Left lung (tissue), 10 donors: ENCODE measurements around the gene ELOF1. TPM values are rescaled to one million over a fixed set of nuclear protein-coding genes. Genes with fewer than 3 reads are reported as not detected.

Experiments
- ATAC-seq: fragments of 200-7000 bp; cut with Tn5 transposase; one replicate; pipeline ENCODE4 v1.9.1; 2020; ENCODE audit warnings: moderate library complexity
- DNase-seq, 4 donors: peaks; one replicate each; pipeline ENCODE4 v3.0.0-alpha.2; 2013 to 2020
- H3K27ac ChIP-seq, 2 donors: fragments of 200-600 bp; sonication (generic) in 1 of 2; one replicate each; pipeline versions ENCODE4 v1.5.0 to v1.8.0; 2020 to 2021
- H3K27me3 ChIP-seq, 2 donors: fragments of 200-600 bp; sonication (generic) in 1 of 2; one replicate each; pipeline versions ENCODE4 v1.5.0 to v1.8.0; 2020 to 2021
- H3K36me3 ChIP-seq, 2 donors: fragments of 200-600 bp; sonication (generic) in 1 of 2; one replicate each; pipeline versions ENCODE4 v1.5.0 to v1.8.0; 2020 to 2021
- H3K4me1 ChIP-seq, 2 donors: fragments of 200-600 bp; one replicate each; pipeline ENCODE4 v1.8.0; 2021
- H3K4me3 ChIP-seq, 2 donors: fragments of 200-600 bp; sonication (generic) in 1 of 2; one replicate each; pipeline versions ENCODE4 v1.5.0 to v1.8.0; 2020 to 2021; ENCODE audit warnings: mild to moderate bottlenecking in 1 of 2
- H3K9me3 ChIP-seq, 2 donors: fragments of 200-600 bp; sonication (generic) in 1 of 2; one replicate each; pipeline versions ENCODE4 v1.5.0 to v1.8.0; 2020 to 2021
- intact Hi-C, 2 donors: fragments of 100-400 bp; cut with DNase I; formaldehyde crosslinking; loops; one replicate each; pipeline versions ENCODE4 v1.11.2 to v1.14.2; 2022
- polyA plus RNA-seq, 6 donors: library from polyadenylated mRNA; unstranded; fragments of 120-200 nt; gene quantifications; one replicate each; pipeline ENCODE4 v1.2.1, GENCODE V29; 2013; ENCODE audit not compliant: insufficient read length in 6 of 6
- total RNA-seq, 2 donors: library from RNA; stranded (reverse); fragmentation: NEBNext Ultra II Directional; extraction: Animal tissue kit (Norgen Biotek cat#: 25700); gene quantifications; one replicate each; pipeline ENCODE4 v1.2.1, GENCODE V29; 2021
- TF ChIP-seq, protein P1 (sequence below), 2 donors: fragments of 200-600 bp; sonication (generic) in 1 of 2; IDR thresholded peaks; one replicate each; pipeline versions ENCODE4 v1.5.0 to v1.8.0; 2021; ENCODE audit warnings: antibody characterized with exemption in 2 of 2
- donor health status: DM: no; HTN: yes; CAD: no.
- donor health status: DM: no; HTN: no; CAD: no.

The ELOF1 gene
- total and polyA plus RNA-seq, 8 donors, result 38.0 to 53.4 (median 47.5) TPM

DNA sequence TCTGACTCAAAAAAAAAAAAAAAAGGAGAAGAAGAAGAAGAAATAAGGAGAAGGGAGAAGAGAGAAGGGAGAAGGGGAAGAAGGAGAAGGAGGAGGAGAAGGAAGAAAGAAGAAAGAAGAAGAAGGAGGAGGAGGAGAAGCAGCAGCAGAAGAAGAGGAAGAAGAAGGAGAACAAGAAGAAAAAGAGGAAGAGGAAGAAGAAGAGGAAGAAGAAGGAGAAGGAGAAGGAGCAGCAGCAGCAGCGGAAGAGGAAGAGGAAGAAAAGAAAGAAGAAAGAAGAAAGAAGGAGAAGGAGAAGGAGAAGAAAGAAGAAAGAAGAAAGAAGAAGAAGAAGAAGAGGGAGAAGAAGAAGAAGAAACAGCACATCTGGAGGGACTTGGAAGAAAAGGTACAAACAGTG is 24.5 kb downstream of the ELOF1 start:
- intact Hi-C loops, result no loop called here
- ATAC-seq (no peak), DNase-seq (no peak)
- H3K4me1 ChIP-seq, result peaks cover 0 to 22% of the 10 kb centered on the region in 2 donors
- H3K9me3 ChIP-seq, result no peaks in the 10 kb centered on the region
- TF ChIP-seq, protein P1, sequence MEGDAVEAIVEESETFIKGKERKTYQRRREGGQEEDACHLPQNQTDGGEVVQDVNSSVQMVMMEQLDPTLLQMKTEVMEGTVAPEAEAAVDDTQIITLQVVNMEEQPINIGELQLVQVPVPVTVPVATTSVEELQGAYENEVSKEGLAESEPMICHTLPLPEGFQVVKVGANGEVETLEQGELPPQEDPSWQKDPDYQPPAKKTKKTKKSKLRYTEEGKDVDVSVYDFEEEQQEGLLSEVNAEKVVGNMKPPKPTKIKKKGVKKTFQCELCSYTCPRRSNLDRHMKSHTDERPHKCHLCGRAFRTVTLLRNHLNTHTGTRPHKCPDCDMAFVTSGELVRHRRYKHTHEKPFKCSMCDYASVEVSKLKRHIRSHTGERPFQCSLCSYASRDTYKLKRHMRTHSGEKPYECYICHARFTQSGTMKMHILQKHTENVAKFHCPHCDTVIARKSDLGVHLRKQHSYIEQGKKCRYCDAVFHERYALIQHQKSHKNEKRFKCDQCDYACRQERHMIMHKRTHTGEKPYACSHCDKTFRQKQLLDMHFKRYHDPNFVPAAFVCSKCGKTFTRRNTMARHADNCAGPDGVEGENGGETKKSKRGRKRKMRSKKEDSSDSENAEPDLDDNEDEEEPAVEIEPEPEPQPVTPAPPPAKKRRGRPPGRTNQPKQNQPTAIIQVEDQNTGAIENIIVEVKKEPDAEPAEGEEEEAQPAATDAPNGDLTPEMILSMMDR (IDR thresholded peaks at IDR 0.05), result no peak
- H3K36me3 ChIP-seq, result no peaks in the 10 kb centered on the region
- no peak overlapping the region for H3K4me3 ChIP-seq
- peaks cover 4 to 14% of the 10 kb centered on the region in 2 donors for H3K27me3 ChIP-seq
- peak overlapping the region in 1 of 2 donors; percentile 62 for H3K27ac ChIP-seq

DNA sequence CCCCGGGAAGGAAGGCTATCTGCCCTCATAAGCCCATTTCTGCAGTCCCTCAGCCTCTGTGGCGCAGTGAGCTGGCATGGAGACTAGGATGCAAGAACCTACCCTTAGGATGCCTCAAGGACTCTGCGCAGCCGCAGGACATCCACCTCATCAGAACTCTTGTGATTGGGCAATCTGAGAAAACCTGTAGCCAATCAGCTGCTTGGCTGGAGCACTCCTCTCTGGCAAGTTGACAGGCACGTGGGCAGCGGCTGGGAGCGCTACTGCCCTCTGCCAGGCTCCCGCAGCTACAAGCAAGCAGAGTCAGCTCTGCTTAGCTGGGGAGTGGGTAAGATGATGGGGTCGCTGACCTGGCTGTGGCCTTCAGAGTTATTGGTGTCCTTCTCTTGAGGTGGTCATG is 28.6 kb downstream of the ELOF1 start:
- H3K27ac ChIP-seq, result no peak overlapping the region
- intact Hi-C loops, result no loop called here
- no peaks in the 10 kb centered on the region for H3K27me3 ChIP-seq
- ATAC-seq (peak; percentile 2), DNase-seq (peak in 3 of 4 donors; percentile 67 to 82 (median 72))
- H3K9me3 ChIP-seq, result no peaks in the 10 kb centered on the region
- no peaks in the 10 kb centered on the region for H3K36me3 ChIP-seq
- H3K4me3 ChIP-seq, result no peak overlapping the region
- TF ChIP-seq, protein P1 (IDR thresholded peaks at IDR 0.05), result no peak
- H3K4me1 ChIP-seq, result peaks cover 8 to 35% of the 10 kb centered on the region in 2 donors

DNA sequence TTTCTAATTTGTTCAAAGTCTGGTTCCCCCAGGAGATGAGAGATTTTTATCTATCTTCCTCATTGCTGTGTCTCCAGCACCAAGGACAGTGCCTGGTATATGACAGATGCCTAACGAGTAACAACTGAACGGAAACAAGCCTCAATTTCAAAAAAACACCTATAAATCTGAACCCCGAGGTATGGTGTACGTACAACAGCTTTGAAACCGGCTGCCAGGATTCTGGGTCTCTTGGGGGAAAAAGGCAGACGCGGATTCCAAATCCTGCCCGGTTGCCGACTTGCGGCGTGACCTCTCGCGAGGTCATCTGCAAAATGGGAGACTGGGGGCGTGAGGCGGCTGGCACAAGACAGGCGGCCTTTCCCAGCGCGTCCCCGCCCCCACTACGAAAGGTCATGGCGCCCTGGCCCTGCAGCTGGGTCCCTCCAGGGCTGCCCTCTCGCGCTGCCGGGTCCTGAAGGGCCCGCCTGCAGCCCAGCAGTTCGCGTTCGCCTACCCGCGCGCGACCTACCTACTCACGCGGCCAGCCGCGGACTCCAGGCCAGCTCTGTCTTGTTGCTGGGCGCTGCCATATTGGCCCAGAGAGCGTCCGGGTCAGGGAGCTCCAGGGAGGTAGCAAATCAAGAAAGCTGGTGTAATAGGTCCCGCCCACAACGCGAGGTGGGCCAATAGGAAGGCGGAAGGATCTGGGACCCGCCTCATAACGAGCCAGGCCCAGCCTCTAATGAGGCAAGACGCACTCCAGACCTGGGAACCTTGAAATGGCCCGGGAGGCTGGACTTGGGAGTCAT is 30.3 kb downstream of the ELOF1 start, which contains the start of gene ECSIT:
ECSIT (minus strand) TSS at position 584 of the 791 bp plus-strand sequence. CDS start 9,964 bp downstream, outside the sequence.
- Histone ChIP-seq H3K27ac (peak within 1 kb of the TSS; percentile 82 to 84), H3K4me1 (peaks cover 8 to 32% of the 10 kb centered on the region in 2 donors), H3K27me3 (no peaks in the 10 kb centered on the region), H3K36me3 (no peaks in the 10 kb centered on the region), H3K9me3 (no peaks in the 10 kb centered on the region), H3K4me3 (peak within 1 kb of the TSS; percentile 69 to 96)
- intact Hi-C loops, result no loop called here
- TF ChIP-seq, protein P1 (IDR thresholded peaks at IDR 0.05), result no peak
- DNase-seq (peak; percentile 95 to 98 (median 96)), ATAC-seq (peak; percentile 99)

DNA sequence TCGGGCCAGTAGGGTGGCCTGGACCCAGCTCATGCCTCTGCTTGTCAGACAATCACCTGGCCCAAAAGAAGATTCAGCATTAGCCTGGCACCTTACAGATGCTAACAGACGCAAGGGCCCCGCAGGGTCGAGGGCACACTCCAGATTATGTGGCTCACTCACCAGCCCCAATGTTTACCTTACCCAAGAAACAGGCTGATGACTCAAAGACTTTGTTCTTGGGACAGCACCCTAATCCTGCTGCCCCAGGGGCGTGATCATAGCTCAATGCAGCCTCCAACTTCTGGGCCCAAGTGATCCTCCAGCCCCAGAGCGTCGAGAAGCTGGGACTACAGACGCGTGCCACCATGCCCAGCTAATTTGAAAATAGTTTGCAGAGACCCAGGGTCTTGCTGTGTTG is 39.9 kb downstream of the ELOF1 start:
- no peaks in the 10 kb centered on the region for H3K27me3 ChIP-seq
- H3K27ac ChIP-seq, result no peak overlapping the region
- H3K36me3 ChIP-seq, result peaks cover 0 to 70% of the 10 kb centered on the region in 2 donors
- no peaks in the 10 kb centered on the region for H3K4me1 ChIP-seq
- intact Hi-C loops, result no loop called here
- TF ChIP-seq, protein P1 (IDR thresholded peaks at IDR 0.05), result no peak
- H3K9me3 ChIP-seq, result no peaks in the 10 kb centered on the region
- DNase-seq (no peak), ATAC-seq (no peak)
- no peak overlapping the region for H3K4me3 ChIP-seq

DNA sequence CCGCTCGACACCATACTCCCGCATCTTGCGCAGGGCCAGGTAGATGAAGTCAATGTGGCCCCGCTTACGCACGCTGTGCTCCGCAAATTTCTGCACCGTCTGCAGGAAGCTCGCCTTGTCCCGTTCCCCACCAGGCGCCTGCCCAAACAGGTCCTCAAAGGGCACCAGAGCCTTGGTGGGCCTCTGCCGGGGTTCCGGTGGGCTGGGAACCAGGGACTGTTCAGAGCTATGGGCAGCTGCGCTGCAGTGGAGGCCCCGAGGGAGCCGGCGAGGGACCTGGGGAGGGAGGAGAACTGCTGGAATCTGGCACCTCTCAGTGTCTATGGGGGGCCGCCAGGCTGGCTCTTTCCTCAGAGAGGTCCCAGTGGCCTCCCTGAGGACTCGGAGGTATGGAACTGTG is 45.1 kb downstream of the ELOF1 start:
- Histone ChIP-seq H3K4me3 (no peak overlapping the region), H3K4me1 (no peaks in the 10 kb centered on the region), H3K27me3 (no peaks in the 10 kb centered on the region), H3K36me3 (peaks cover 0 to 74% of the 10 kb centered on the region in 2 donors), H3K9me3 (no peaks in the 10 kb centered on the region), H3K27ac (no peak overlapping the region)
- DNase-seq (no peak), ATAC-seq (no peak)
- TF ChIP-seq, protein P1 (IDR thresholded peaks at IDR 0.05), result no peak
- intact Hi-C loops, result no loop called here
